IMR-90 (cell line): Measurements from ENCODE around the gene DOK6. TPM values are rescaled to one million over a fixed set of nuclear protein-coding genes. Genes with fewer than 3 reads are reported as not detected.

ENCODE experiments used
- ATAC-seq: fragments of 200-7000 bp; cut with Tn5 transposase; 2 replicates; pipeline ENCODE4 v1.9.1; 2020; ENCODE audit warnings: low read depth, mild to moderate bottlenecking, moderate library complexity
- BruUV-seq: library from RNA; stranded (reverse); fragments of 400-500 nt; replicated peaks from 2 replicates; lab custom pipeline; 2021; lab: Mats Ljungman, UMichigan
- CTCF ChIA-PET: fragments of 300-600 bp; formaldehyde crosslinking; extraction: SDS; loops from one replicate; lab custom pipeline; 2021; ENCODE audit warnings: antibody characterized with exemption; lab: Yijun Ruan, JAX
- POLR2A ChIA-PET: fragments of 300-600 bp; sonication (Branson Sonifier 250); formaldehyde crosslinking; loops from one replicate; lab custom pipeline; 2022; ENCODE audit warnings: antibody characterized with exemption; ENCODE audit not compliant: unreplicated experiment; lab: Charles Lee
- DNase-seq: peaks from one replicate; pipeline ENCODE4 v3.0.0; 2013
- H2AFZ ChIP-seq: replicated peaks from 2 replicates; pipeline ENCODE3; 2013; ENCODE audit warnings: low read length, mild to moderate bottlenecking; ENCODE audit not compliant: poor library complexity
- H2AK5ac ChIP-seq: 2 replicates; pipeline ENCODE4 v1.6.1; 2013; ENCODE audit warnings: low read depth, low read length, inconsistent platforms
- H2AK9ac ChIP-seq: replicated peaks from 2 replicates; pipeline ENCODE3; 2013; ENCODE audit warnings: mild to moderate bottlenecking, low read depth, low read length, moderate library complexity; ENCODE audit not compliant: poor library complexity
- H2BK120ac ChIP-seq: 2 replicates; pipeline ENCODE4 v1.6.1; 2013; ENCODE audit warnings: low read depth, low read length, inconsistent platforms
- H2BK15ac ChIP-seq: 3 replicates; pipeline ENCODE4 v1.6.1; 2013; ENCODE audit warnings: low read depth, low read length, inconsistent platforms
- H2BK20ac ChIP-seq: 2 replicates; pipeline ENCODE4 v1.6.1; 2013; ENCODE audit warnings: low read depth, mild to moderate bottlenecking, inconsistent platforms, low read length, moderate library complexity
- H2BK5ac ChIP-seq: 2 replicates; pipeline ENCODE4 v1.6.1; 2013; ENCODE audit warnings: mild to moderate bottlenecking, low read depth, low read length, inconsistent platforms; ENCODE audit not compliant: poor library complexity, severe bottlenecking
- H3K14ac ChIP-seq: replicated peaks from 2 replicates; pipeline ENCODE4 v1.6.1; 2013; ENCODE audit warnings: low read depth, low read length, inconsistent platforms
- H3K18ac ChIP-seq: 2 replicates; pipeline ENCODE4 v1.6.1; 2013; ENCODE audit warnings: low read depth, low read length, control low read depth
- H3K23ac ChIP-seq: 2 replicates; pipeline ENCODE4 v1.6.1; 2013; ENCODE audit warnings: low read depth, low read length, inconsistent platforms
- H3K27ac ChIP-seq: 2 replicates; pipeline ENCODE4 v1.5.1; 2013; ENCODE audit warnings: mild to moderate bottlenecking, control low read depth, low read length; ENCODE audit not compliant: insufficient read depth
- H3K27me3 ChIP-seq: 2 replicates; pipeline ENCODE4 v1.6.1; 2013; ENCODE audit warnings: low read length; ENCODE audit not compliant: control insufficient read depth, insufficient read depth
- H3K36me3 ChIP-seq: 2 replicates; pipeline ENCODE4 v1.6.1; 2013; ENCODE audit warnings: low read length, mixed read lengths; ENCODE audit not compliant: control insufficient read depth, insufficient read depth
- H3K4ac ChIP-seq: 2 replicates; pipeline ENCODE4 v1.6.1; 2013; ENCODE audit warnings: low read depth, low read length, inconsistent platforms
- H3K4me1 ChIP-seq: 2 replicates; pipeline ENCODE4 v1.6.1; 2013; ENCODE audit warnings: low read length, mixed read lengths; ENCODE audit not compliant: control insufficient read depth, insufficient read depth
- H3K4me2 ChIP-seq: 2 replicates; pipeline ENCODE4 v1.6.1; 2013; ENCODE audit warnings: low read depth, mild to moderate bottlenecking, control low read depth, low read length, moderate library complexity
- H3K4me3 ChIP-seq: 2 replicates; pipeline ENCODE4 v1.5.1; 2013; ENCODE audit warnings: low read depth, mild to moderate bottlenecking, control low read depth, low read length, moderate library complexity; ENCODE audit not compliant: insufficient read depth
- H3K56ac ChIP-seq: 2 replicates; pipeline ENCODE4 v1.6.1; 2013; ENCODE audit warnings: low read length, inconsistent platforms; ENCODE audit not compliant: insufficient read depth; ENCODE audit errors: extremely low read depth
- H3K79me1 ChIP-seq, 2 experiments: 2 replicates each; pipeline ENCODE4 v1.6.1; 2013; ENCODE audit warnings: low read length in 2 of 2, inconsistent platforms in 1 of 2, low read depth in 1 of 2
- H3K9ac ChIP-seq: 2 replicates; pipeline ENCODE4 v1.6.1; 2013; ENCODE audit warnings: low read depth, low read length, control low read depth
- H3K9me1 ChIP-seq: 2 replicates; pipeline ENCODE4 v1.6.1; 2013; ENCODE audit warnings: low read length, inconsistent platforms; ENCODE audit not compliant: insufficient read depth
- H3K9me3 ChIP-seq: 2 replicates; pipeline ENCODE4 v1.6.1; 2013; ENCODE audit warnings: low read length; ENCODE audit not compliant: control insufficient read depth, insufficient read depth
- H4K20me1 ChIP-seq: 2 replicates; pipeline ENCODE4 v1.6.1; 2013; ENCODE audit warnings: low read length, inconsistent platforms; ENCODE audit not compliant: insufficient read depth
- H4K5ac ChIP-seq: 2 replicates; pipeline ENCODE4 v1.6.1; 2013; ENCODE audit warnings: mild to moderate bottlenecking, low read depth, low read length, control low read depth
- H4K8ac ChIP-seq, 2 experiments: 2 replicates each; pipeline ENCODE4 v1.6.1; 2013; ENCODE audit warnings: low read depth in 2 of 2, low read length in 2 of 2, control low read depth in 1 of 2, inconsistent platforms in 1 of 2
- H4K91ac ChIP-seq: 2 replicates; pipeline ENCODE4 v1.6.1; 2013; ENCODE audit warnings: low read depth, low read length, inconsistent platforms; ENCODE audit not compliant: insufficient read depth
- BHLHE40 ChIP-seq: fragments of 150-350 bp; IDR thresholded peaks from 2 replicates; pipeline ENCODE4 v1.6.1; 2016; ENCODE audit warnings: mild to moderate bottlenecking, low read depth, low read length
- CHD1 ChIP-seq: IDR thresholded peaks from 2 replicates; pipeline ENCODE4 v1.6.1; 2012; ENCODE audit warnings: low read depth, low read length, improper control_type of control experiment
- CTCF ChIP-seq: conservative IDR thresholded peaks from 2 replicates; pipeline ENCODE4 v1.5.1; 2012; ENCODE audit warnings: mild to moderate bottlenecking, low read depth, low read length, improper control_type of control experiment
- ELK1 ChIP-seq: fragments of 150-350 bp; IDR thresholded peaks from 2 replicates; pipeline ENCODE4 v1.6.1; 2016; ENCODE audit warnings: low read depth, mild to moderate bottlenecking, low read length, moderate library complexity, borderline replicate concordance
- FOS ChIP-seq: fragments of 150-350 bp; IDR thresholded peaks from 2 replicates; pipeline ENCODE4 v1.6.1; 2016; ENCODE audit warnings: low read depth, low read length
- MAFK ChIP-seq: IDR thresholded peaks from 2 replicates; pipeline ENCODE4 v1.6.1; 2012; ENCODE audit warnings: low read depth, low read length, improper control_type of control experiment
- MXI1 ChIP-seq: IDR thresholded peaks from 2 replicates; pipeline ENCODE4 v1.6.1; 2012; ENCODE audit warnings: low read depth, mild to moderate bottlenecking, low read length, moderate library complexity, borderline replicate concordance
- POLR2A ChIP-seq: IDR thresholded peaks from 2 replicates; pipeline ENCODE4 v1.6.1; 2012; ENCODE audit warnings: mild to moderate bottlenecking, low read depth, low read length
- RAD21 ChIP-seq: IDR thresholded peaks from 2 replicates; pipeline ENCODE4 v1.6.1; 2012; ENCODE audit warnings: low read length, improper control_type of control experiment
- RFX5 ChIP-seq: IDR thresholded peaks from 2 replicates; pipeline ENCODE4 v1.8.0; 2012; ENCODE audit warnings: low read depth, mild to moderate bottlenecking, low read length, moderate library complexity
- WGBS, 2 experiments: methylation state at CpG; one replicate each; pipeline versions ENCODE4 v1.1.5 to v1.1.7; 2013; ENCODE audit warnings: missing lambda C conversion rate in 2 of 2; ENCODE audit not compliant: insufficient read length in 1 of 2; ENCODE audit errors: extremely low coverage in 2 of 2; 5-methylcytosine and 5-hydroxymethylcytosine counted together
- dilution Hi-C: fragments of 300-500 bp; cut with HindIII; formaldehyde crosslinking; loops from one replicate; pipeline ENCODE4 v1.14.3; 2018; ENCODE audit warnings: low sequenced_read_pairs; ENCODE audit not compliant: unreplicated experiment
- in situ Hi-C: fragments of 300-500 bp; cut with MboI; formaldehyde crosslinking; loops from 3 replicates; pipeline ENCODE4 v1.14.3; 2019; ENCODE audit warnings: low sequenced_read_pairs, inconsistent platforms, mixed read lengths
- intact Hi-C: fragments of 100-400 bp; cut with micrococcal nuclease; formaldehyde crosslinking; loops from 2 replicates; pipeline ENCODE4 v1.10.0; 2022
- polyA plus RNA-seq, 3 experiments: library from polyadenylated mRNA; depleted of rRNA; stranded (reverse); fragments of >200 nt; gene quantifications; 2 replicates each; pipeline ENCODE4 v1.2.3, GENCODE V29; 2012; ENCODE audit warnings: low replicate concordance in 1 of 3
- total RNA-seq: library from RNA; depleted of rRNA; stranded (reverse); fragments of >200 nt; gene quantifications from 2 replicates; pipeline ENCODE4 v1.2.3, GENCODE V29; 2012

Gene DOK6
- total and polyA plus RNA-seq, 2 of the 4 experiments (the other 2 are of a cell fraction), result 1.9 to 2.7 TPM

GRCh38 chr18:69813559-69813958, 412.9 kb downstream of the DOK6 start:
- Histone ChIP-seq H3K27ac (no peak overlapping the region), H3K18ac (no peak overlapping the region), H3K27me3 (no peaks in the 10 kb centered on the region), H3K36me3 (no peaks in the 10 kb centered on the region), H2AK9ac (no peak overlapping the region), H3K23ac (no peak overlapping the region), H2BK20ac (no peak overlapping the region), H3K4ac (no peak overlapping the region), H2AFZ (no peak overlapping the region), H2AK5ac (no peak overlapping the region; the same call in 1 of the 2 replicates), H3K14ac (no peak overlapping the region), H2BK5ac (no peak overlapping the region), H3K9me3 (no peaks in the 10 kb centered on the region), H3K4me2 (no peak overlapping the region), H4K8ac (no peak overlapping the region), H3K9me1 (peaks cover 5% of the 10 kb centered on the region; the same call in 1 of the 2 replicates), H3K9ac (no peak overlapping the region), H4K5ac (no peak overlapping the region), H3K4me3 (no peak overlapping the region), H3K56ac (no peak overlapping the region), H4K20me1 (no peaks in the 10 kb centered on the region), H2BK15ac (no peak overlapping the region), H4K91ac (no peak overlapping the region), H2BK120ac (no peak overlapping the region), H3K4me1 (peaks cover 10% of the 10 kb centered on the region), H3K79me1 (no peaks in the 10 kb centered on the region)
- in situ Hi-C loops, result no loop called here
- DNase-seq, result no peak
- ChIA-PET POLR2A (no interaction called here), CTCF (no interaction called here)
- dilution Hi-C loops, result no loop called here
- WGBS, 2 experiments, result no CpG with 5 or more reads among the region's 1 CpG
- BruUV-seq, result no TSS peak
- ATAC-seq, result no peak
- intact Hi-C loops, result no loop called here
- TF ChIP-seq RAD21 (no peak), BHLHE40 (no peak), CTCF (no peak), MXI1 (no peak), MAFK (no peak), POLR2A (no peak), CHD1 (no peak), ELK1 (no peak), FOS (no peak), RFX5 (no peak)
